H1 (cell line): ENCODE results near the gene LRP1. TPM values are rescaled to one million over a fixed set of nuclear protein-coding genes. Genes with fewer than 3 reads are reported as not detected.

Experiments used
- JUN ChIP-seq: IDR thresholded peaks from 2 replicates; pipeline ENCODE4 v1.6.1; 2011; ENCODE audit warnings: low read depth, mild to moderate bottlenecking, improper control_type of control experiment, low read length
- RAD21 ChIP-seq, 2 experiments: IDR thresholded peaks in 1 of 2; conservative IDR thresholded peaks in 1 of 2; 2 replicates each; pipeline ENCODE4 v1.6.1; 2011; ENCODE audit warnings: low read depth in 2 of 2, low read length in 2 of 2, improper control_type of control experiment in 1 of 2, inconsistent platforms in 1 of 2, mild to moderate bottlenecking in 1 of 2, moderate library complexity in 1 of 2
- polyA plus RNA-seq, 7 experiments: library from polyadenylated mRNA; depleted of rRNA in 3 of 7; stranded (reverse) in 5 of 7; unstranded in 2 of 7; fragments of >200 nt in 5 of 7; fragments of 200-250 nt in 2 of 7; gene quantifications; 1 replicate in 5 of 7; 2 replicates in 1 of 7; 4 replicates in 1 of 7; pipeline versions ENCODE4 v1.2.1 to v1.2.3, GENCODE V29; 2011 to 2013; ENCODE audit warnings: missing spikeins in 2 of 7, mixed read lengths in 2 of 7
- total RNA-seq: library from RNA; stranded (reverse); fragmentation: NEBNext Ultra II Directional; extraction: Animal tissue kit (Norgen Biotek cat#: 25700); gene quantifications from 2 replicates; pipeline ENCODE4 v1.2.1, GENCODE V29; 2021
- TF ChIP-seq, protein P1 (sequence below): IDR thresholded peaks from 2 replicates; pipeline ENCODE4 v1.6.1; 2011; ENCODE audit warnings: low read length, improper control_type of control experiment

LRP1 gene
- total and polyA plus RNA-seq, 2 of the 8 experiments (the other 6 are each of a cell fraction or from before 2014, with no cell fraction given), result 35.3 to 92.5 TPM

DNA sequence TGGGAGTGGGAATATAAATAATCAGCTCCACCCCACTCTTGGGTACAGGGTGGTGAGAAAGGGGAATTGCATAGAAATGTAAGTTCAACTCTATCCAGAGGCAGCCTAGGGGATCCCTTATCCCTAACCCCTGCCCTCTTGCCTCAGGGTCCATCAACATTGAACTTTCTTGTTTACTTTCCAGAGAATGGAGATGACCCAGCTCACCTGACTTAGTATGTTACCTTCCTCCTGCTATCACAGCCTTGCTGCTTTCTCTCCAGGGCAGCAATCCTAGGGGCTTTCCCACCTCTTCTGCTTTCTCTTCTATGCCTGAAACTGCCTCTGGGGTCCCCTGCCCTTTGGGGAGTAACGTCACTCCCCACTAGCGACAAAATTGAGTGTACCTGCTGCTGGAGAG is 2.7 kb downstream of the LRP1 start (continued):
- TF ChIP-seq JUN (no peak), RAD21 (IDR thresholded peaks at IDR 0.05 in 1 of 2, conservative IDR thresholded peaks at IDR 0.05 in 1 of 2; ENCODE audit: low read depth in 2 of 2, low read length in 2 of 2) (no peak)
- TF ChIP-seq, protein P1, sequence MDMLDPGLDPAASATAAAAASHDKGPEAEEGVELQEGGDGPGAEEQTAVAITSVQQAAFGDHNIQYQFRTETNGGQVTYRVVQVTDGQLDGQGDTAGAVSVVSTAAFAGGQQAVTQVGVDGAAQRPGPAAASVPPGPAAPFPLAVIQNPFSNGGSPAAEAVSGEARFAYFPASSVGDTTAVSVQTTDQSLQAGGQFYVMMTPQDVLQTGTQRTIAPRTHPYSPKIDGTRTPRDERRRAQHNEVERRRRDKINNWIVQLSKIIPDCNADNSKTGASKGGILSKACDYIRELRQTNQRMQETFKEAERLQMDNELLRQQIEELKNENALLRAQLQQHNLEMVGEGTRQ, result no peak
